GM10266 (cell line): ENCODE data around the gene MICOS13.

Experiments
- DNase-seq: peaks from one replicate; pipeline ENCODE4 v3.0.0; 2012; ENCODE audit errors: extremely low spot score
- TF ChIP-seq, protein P1 (sequence below): IDR thresholded peaks from 2 replicates; pipeline ENCODE4 v1.5.1; 2012; ENCODE audit warnings: mild to moderate bottlenecking, low read depth; ENCODE audit not compliant: control insufficient read depth, insufficient read depth; ENCODE audit errors: missing control alignments

Gene MICOS13

DNA sequence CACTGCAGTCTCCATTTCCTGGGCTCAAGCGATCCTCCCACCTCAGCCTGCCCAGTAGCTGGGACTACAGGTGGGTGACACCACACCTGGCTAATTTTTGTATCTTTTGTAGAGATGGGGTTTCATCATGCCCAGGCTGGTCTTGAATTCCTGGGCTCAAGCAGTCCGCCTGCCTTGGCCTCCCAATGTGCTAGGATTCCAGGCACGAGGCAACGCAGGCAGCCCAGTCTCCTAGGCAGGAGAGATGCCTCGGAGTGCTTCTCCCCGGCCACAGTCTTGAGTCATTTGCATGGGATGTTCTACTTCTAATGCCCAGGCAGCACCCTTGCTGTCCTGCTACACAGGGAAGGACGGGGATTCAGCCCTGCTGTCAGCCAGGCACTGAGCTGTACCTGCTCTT, 8.7 kb downstream of the MICOS13 start:
- no peak for DNase-seq

DNA sequence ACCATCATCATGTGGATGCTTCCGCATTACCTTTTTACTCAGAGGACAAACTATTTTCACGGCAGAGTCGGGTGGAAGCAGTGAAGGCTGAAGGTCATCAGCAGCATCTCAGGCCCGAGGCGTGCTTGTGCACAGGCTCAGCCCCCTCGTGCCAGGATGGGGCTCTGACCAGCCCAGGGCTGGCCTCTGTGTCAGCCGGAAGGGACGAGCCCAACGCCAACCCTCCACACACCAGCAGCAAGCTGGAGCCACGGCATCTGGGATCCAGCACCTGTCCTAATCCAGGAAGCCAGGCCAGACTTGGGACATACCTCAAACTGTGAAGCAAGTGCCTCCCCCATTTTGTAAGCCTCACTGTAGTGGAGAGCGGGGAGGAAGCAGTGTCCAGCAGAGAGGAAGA, 11.1 kb downstream of the MICOS13 start:
- DNase-seq = no peak
- TF ChIP-seq, protein P1, sequence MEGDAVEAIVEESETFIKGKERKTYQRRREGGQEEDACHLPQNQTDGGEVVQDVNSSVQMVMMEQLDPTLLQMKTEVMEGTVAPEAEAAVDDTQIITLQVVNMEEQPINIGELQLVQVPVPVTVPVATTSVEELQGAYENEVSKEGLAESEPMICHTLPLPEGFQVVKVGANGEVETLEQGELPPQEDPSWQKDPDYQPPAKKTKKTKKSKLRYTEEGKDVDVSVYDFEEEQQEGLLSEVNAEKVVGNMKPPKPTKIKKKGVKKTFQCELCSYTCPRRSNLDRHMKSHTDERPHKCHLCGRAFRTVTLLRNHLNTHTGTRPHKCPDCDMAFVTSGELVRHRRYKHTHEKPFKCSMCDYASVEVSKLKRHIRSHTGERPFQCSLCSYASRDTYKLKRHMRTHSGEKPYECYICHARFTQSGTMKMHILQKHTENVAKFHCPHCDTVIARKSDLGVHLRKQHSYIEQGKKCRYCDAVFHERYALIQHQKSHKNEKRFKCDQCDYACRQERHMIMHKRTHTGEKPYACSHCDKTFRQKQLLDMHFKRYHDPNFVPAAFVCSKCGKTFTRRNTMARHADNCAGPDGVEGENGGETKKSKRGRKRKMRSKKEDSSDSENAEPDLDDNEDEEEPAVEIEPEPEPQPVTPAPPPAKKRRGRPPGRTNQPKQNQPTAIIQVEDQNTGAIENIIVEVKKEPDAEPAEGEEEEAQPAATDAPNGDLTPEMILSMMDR = no peak

More for the DNA sequence above, 8.7 kb downstream of the MICOS13 start:
- TF ChIP-seq, protein P1 = no peak

DNA sequence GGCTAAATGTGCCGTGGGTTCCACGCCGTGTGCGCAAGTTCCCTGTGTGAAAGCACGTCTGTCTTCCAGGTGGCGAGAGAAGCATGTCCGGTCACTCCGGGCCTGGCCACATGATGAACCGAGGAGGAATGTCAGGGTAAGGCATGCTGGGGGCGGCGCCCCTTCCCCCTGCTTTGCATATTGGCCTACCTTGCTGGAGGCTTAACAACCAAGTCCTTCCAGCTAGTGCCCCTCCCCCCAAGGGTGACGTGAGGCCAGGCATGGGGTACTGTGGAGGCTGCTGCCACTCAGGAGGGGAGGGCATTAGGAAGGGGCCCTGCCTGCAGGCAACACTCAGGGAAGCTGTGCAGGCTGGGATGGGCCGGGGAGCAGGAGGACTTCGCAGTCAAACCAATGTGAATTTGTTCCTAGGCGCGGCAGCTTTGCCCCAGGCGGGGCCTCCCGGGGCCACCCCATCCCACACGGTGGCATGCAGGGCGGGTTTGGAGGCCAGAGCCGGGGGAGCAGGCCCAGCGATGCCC, 12.5 kb downstream of the MICOS13 start:
- TF ChIP-seq, protein P1 = no peak
- no peak for DNase-seq

DNA sequence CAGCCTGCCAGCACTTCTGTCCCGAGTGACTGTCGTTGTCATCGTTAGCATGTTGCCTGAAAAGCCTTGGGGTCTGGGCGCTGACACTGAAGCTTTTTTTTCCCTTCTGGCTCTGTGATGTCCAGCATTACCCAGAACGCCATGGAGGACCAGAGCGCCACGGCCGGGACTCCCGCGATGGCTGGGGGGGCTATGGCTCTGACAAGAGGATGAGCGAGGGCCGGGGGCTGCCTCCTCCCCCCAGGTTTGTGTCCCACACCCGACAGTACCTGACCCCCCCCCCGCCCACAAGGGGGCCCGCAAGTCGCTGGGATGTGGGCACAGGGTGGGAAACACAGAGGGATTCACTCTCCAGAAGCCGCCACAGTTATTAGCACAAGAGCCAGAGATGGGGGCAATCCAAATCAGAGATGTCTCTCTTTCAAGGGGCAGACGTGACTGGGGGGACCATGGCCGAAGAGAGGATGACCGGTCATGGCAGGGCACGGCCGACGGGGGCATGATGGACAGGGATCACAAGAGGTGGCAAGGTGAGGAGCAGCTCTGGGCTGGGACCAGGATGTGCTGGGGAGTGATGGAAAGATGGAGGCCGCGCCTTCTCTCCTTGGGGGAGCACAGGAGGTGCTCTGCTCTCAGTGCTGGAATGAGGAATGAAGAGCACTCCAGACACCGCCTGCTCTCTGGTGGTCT, 13.2 kb downstream of the MICOS13 start:
- TF ChIP-seq, protein P1 = no peak
- DNase-seq = no peak

DNA sequence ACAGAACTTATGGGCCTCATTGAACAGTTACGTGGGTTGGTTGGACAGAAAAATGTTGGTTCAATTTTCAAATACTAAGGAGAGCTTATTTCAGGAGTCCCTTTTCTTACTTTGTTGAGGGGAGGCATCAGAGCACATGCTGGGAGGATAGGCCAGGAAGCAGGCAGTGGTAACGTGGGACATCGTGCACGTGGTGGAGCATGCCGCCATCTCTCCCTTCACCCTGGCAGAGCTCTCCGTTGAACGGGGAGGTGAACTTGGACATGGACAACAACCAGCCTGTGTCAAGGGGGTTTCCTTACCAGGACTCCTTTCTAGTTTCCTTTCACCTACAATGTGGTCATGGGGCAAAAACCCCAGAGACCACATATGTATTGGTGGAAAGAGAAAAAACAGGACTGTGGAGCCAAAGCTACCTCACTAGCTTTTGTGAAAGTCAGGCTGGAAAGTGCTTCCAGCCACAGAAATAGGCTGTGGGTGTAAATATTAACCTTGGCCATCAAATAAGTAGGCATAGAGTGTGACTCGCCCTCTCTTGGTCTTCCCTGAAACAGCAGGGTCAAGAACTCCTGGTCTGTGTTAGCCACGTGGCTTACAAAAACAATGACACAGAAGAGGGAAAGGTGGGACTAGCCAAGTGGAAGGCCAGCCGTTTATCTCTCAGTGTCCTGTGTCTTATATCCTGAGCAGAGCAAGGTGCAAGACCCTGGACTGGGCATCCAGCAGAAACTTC, 14.4 kb downstream of the MICOS13 start:
- TF ChIP-seq, protein P1 = no peak
- DNase-seq = no peak

DNA sequence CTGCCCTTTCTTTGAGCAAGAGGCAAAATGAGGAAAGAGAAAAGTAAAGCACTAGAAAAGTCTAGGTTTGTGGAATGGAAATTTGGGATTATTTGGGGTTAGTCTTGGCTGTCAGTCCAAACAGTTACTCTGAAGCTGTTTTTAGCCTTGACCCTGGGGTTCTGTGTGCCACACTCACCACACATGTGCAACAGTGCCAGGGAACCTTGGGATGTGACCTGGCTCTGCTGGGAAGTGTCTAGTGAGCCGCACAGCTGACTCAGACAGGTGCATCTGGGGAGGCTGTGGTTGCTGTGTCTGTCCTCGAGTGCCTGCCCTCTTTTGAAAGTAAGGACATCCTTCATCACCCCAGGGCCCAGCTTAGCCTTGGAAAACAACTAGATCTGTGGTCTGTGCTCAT, 15.8 kb downstream of the MICOS13 start:
- TF ChIP-seq, protein P1 = no peak
- DNase-seq = no peak

DNA sequence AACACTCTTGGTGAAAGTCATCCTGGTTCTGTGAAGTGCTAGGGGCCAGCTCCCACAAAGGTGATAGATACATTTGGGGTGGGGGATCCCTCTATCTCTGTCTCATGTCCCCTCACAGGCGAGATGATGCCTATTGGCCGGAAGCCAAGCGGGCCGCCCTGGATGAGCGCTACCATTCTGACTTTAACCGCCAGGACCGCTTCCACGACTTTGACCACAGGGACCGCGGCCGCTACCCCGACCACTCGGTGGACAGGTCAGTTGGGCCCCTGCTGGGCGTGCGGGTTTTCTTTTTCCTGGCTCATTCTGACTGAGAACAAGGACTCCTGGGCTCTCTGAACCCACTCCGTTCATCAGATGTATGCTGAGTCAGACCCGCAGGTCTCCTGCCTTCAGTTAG, 16.4 kb downstream of the MICOS13 start:
- no peak for DNase-seq
- TF ChIP-seq, protein P1 = no peak
